K562 (cell line): ENCODE data around the gene C1QTNF8. TPM values are rescaled to one million over a fixed set of nuclear protein-coding genes. Genes with fewer than 3 reads are reported as not detected.
A peak's percentile ranks its signal among the peaks of the same experiment; 100 is the strongest.

Experiments used
- CTCF ChIP-seq, 3 experiments: IDR thresholded peaks in 2 of 3; conservative IDR thresholded peaks in 1 of 3; 2 replicates each; pipeline ENCODE4 v1.5.1; 2011 to 2012; ENCODE audit warnings: low read length in 3 of 3, mild to moderate bottlenecking in 3 of 3, control low read depth in 2 of 3, improper control_type of control experiment in 1 of 3, inconsistent platforms in 1 of 3, low read depth in 1 of 3, mixed read lengths in 1 of 3, moderate library complexity in 1 of 3; ENCODE audit not compliant: insufficient read depth in 2 of 3
- ETV6 ChIP-seq, 3 experiments: fragments of 150-350 bp in 1 of 3; sonication (generic) in 1 of 3; formaldehyde crosslinking in 1 of 3; IDR thresholded peaks; 2 replicates each; pipeline versions ENCODE4 v1.6.1 to v1.8.0; 2014 to 2022; ENCODE audit warnings: borderline replicate concordance in 2 of 3, low read depth in 2 of 3, antibody characterized with exemption in 1 of 3, low read length in 1 of 3, mild to moderate bottlenecking in 1 of 3, missing genetic modification reagents in 1 of 3
- FIP1L1 ChIP-seq: fragments of 200-400 bp; formaldehyde crosslinking; IDR thresholded peaks from 2 replicates; pipeline ENCODE4 v1.6.1; 2018; ENCODE audit warnings: mild to moderate bottlenecking, low read depth, low read length; ENCODE audit not compliant: poor library complexity, severe bottlenecking
- FOS ChIP-seq: IDR thresholded peaks from 3 replicates; pipeline ENCODE4 v1.6.1; 2011; ENCODE audit not compliant: insufficient read length; ENCODE audit errors: extremely low read depth
- NCOA2 ChIP-seq, 2 experiments: fragments of 450-650 bp; IDR thresholded peaks; 2 replicates each; pipeline ENCODE4 v1.6.1; 2018; ENCODE audit warnings: mild to moderate bottlenecking in 2 of 2, moderate library complexity in 1 of 2; ENCODE audit not compliant: partially characterized antibody in 2 of 2
- REST ChIP-seq, 2 experiments: fragments of 450-650 bp; formaldehyde crosslinking in 1 of 2; IDR thresholded peaks; 2 replicates each; pipeline versions ENCODE4 v1.4.0 to v1.6.1; 2014 to 2020; ENCODE audit warnings: mild to moderate bottlenecking in 2 of 2, borderline replicate concordance in 1 of 2, low read depth in 1 of 2
- SMC3 ChIP-seq: conservative IDR thresholded peaks from 2 replicates; pipeline ENCODE4 v1.6.1; 2011; ENCODE audit warnings: low read depth, low read length, improper control_type of control experiment; ENCODE audit not compliant: insufficient read depth
- YBX1 ChIP-seq: fragments of 450-650 bp; IDR thresholded peaks from 2 replicates; pipeline ENCODE4 v1.7.1; 2016; ENCODE audit warnings: mild to moderate bottlenecking
- ZBTB7A ChIP-seq: IDR thresholded peaks from 2 replicates; pipeline ENCODE4 v1.6.1; 2011; ENCODE audit warnings: low read depth, mild to moderate bottlenecking, low read length, moderate library complexity, borderline replicate concordance; ENCODE audit not compliant: control insufficient read depth
- ZNF316 ChIP-seq: fragments of 450-650 bp; IDR thresholded peaks from 2 replicates; pipeline ENCODE4 v1.6.1; 2016
- polyA plus RNA-seq, 8 experiments: library from polyadenylated mRNA; depleted of rRNA in 4 of 8; stranded (reverse) in 5 of 8; unstranded in 3 of 8; fragments of >200 nt; fragmentation: Nextera tagmentation in 2 of 8; fragmentation: Illumina TruSeq in 1 of 8; extraction: Ambion mirVana in 2 of 8; extraction: Trizol in 1 of 8; gene quantifications; 2 replicates each; pipeline versions ENCODE4 v1.2.1 to v1.2.3, GENCODE V29; 2011 to 2014; ENCODE audit warnings: inconsistent platforms in 1 of 8, missing spikeins in 1 of 8
- total RNA-seq, 7 experiments: library from RNA; depleted of rRNA in 6 of 7; stranded (reverse); fragments of >200 nt in 6 of 7; fragmentation: Illumina TruSeq in 2 of 7; extraction: Trizol in 2 of 7; gene quantifications; 2 replicates each; pipeline versions ENCODE4 v1.2.1 to v1.2.3, GENCODE V29; 2011 to 2021; ENCODE audit warnings: low replicate concordance in 1 of 7

Gene C1QTNF8
- total and polyA plus RNA-seq, 9 of the 15 experiments (the other 6 are each of a cell fraction or from before 2014, with no cell fraction given): not detected

- TF ChIP-seq REST (IDR thresholded peaks at IDR 0.05; ENCODE audit: borderline replicate concordance) (peak; percentile 72; the same call in 1 of the 2 replicates), REST (CRISPR knock-in tag; IDR thresholded peaks at IDR 0.05; ENCODE audit: low read depth) (no peak), SMC3 (peak; percentile 71), YBX1 (no peak), NCOA2 (IDR thresholded peaks at IDR 0.05; ENCODE audit: partially characterized antibody in 2 of 2) (no peak), ZBTB7A (peak; percentile 59; the same call in 1 of the 2 replicates), ETV6 (IDR thresholded peaks at IDR 0.05; ENCODE audit: borderline replicate concordance in 1 of 2, low read depth in 2 of 2, low read length in 1 of 2) (no peak), ETV6 (CRISPR knock-in tag; IDR thresholded peaks at IDR 0.05; ENCODE audit: borderline replicate concordance) (no peak), FIP1L1 (peak; percentile 47), FOS (no peak), ZNF316 (no peak), CTCF (IDR thresholded peaks at IDR 0.05 in 2 of 3, conservative IDR thresholded peaks at IDR 0.05 in 1 of 3; ENCODE audit: insufficient read depth in 2 of 3, low read depth in 1 of 3, low read length in 3 of 3) (peak; percentile 59 to 81 (median 63))
Observed at GRCh38 chr16:1057252-1057932, 38.7 kb downstream of the C1QTNF8 start (continued).
